ENCODE measurements around the gene METTL18.

The METTL18 gene

DNA sequence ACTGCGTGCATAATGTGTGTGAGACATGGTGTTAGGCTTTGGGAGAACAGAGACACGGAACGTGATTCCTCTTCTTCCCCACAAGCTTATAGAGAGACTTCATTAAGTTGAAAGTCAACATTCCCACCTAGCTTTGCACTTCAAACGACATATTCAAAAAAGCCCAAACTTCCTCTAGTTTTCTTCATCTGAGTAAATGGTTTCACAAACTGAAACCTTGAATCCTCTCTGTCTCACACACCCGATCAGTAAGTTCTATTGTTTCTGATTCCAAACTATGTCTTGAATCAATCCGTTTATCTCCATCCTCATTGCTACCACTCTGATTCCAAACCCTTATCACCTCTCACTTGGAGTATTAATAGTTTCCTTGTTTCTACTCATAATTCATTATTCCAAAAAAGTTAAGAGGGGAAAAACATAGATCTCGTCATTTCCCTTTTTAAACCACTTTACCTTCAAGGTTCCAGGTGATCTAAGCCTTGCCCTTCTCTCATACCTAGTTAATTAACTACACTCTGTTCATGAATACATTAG lies 1.6 kb upstream of the METTL18 start:
- H3K9ac ChIP-seq (ENCODE audit: insufficient read length), result peak overlapping the region; percentile 95
- no peaks in the 10 kb centered on the region for H3K9me3 ChIP-seq (ENCODE audit: low read depth, low read length)
- no peak for DNase-seq (ENCODE audit: low read depth, low spot score)
- peak overlapping the region; percentile 83 for H3K4me3 ChIP-seq
- TF ChIP-seq FOXP2 (optimal IDR thresholded peaks at IDR 0.05; ENCODE audit: control extremely low read depth, extremely low read length, insufficient read depth), result no peak
- no peak for TF ChIP-seq EZH2 (IDR thresholded peaks at IDR 0.05)
- no peak for TF ChIP-seq POLR2AphosphoS5 (IDR thresholded peaks at IDR 0.05; ENCODE audit: borderline replicate concordance, low read depth, low read length)
- peaks cover 10% of the 10 kb centered on the region for H3K36me3 ChIP-seq (ENCODE audit: insufficient read depth, low read length)
- H3K27ac ChIP-seq, result no peak overlapping the region

DNA sequence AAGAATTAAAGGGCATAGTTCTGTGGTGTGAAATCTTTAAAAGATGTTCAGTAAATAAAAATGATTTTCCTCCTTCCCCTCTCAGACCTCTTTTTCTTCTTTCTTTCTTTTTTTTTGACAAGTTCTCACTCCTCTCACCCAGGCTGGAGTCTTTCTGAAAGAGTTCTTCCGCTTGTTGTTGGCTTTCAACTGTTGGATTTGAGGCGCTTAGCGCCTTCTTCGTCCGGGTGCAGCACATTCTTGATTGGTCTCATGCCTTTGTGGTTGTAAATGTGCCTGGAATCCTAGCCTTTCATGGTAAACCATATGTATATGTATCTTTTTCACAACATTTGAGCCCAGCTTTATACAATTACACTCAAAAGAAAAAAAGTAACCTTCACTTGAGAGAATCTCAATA lies 980 bp upstream of the METTL18 start:
- H3K9ac ChIP-seq (ENCODE audit: insufficient read length), result peak overlapping the region; percentile 95
- H3K36me3 ChIP-seq (ENCODE audit: insufficient read depth, low read length), result peaks cover 10% of the 10 kb centered on the region
- DNase-seq (ENCODE audit: low read depth, low spot score), result no peak
- peak overlapping the region; percentile 83 for H3K4me3 ChIP-seq
- H3K27ac ChIP-seq, result no peak overlapping the region
- TF ChIP-seq EZH2 (IDR thresholded peaks at IDR 0.05) (no peak), FOXP2 (optimal IDR thresholded peaks at IDR 0.05; ENCODE audit: control extremely low read depth, extremely low read length, insufficient read depth) (no peak), POLR2AphosphoS5 (IDR thresholded peaks at IDR 0.05; ENCODE audit: borderline replicate concordance, low read depth, low read length) (no peak)
- H3K9me3 ChIP-seq (ENCODE audit: low read depth, low read length), result no peaks in the 10 kb centered on the region

- Histone ChIP-seq H3K27ac (no peak overlapping the region), H3K9me3 (ENCODE audit: low read depth, low read length) (no peaks in the 10 kb centered on the region), H3K9ac (ENCODE audit: insufficient read length) (peak overlapping the region; percentile 95), H3K4me3 (peak overlapping the region; percentile 83), H3K36me3 (ENCODE audit: insufficient read depth, low read length) (0 out of 2 replicates have a peak, but pooled peaks cover 7% of the 10 kb centered on the region)
- TF ChIP-seq POLR2AphosphoS5 (IDR thresholded peaks at IDR 0.05; ENCODE audit: borderline replicate concordance, low read depth, low read length) (no peak), EZH2 (IDR thresholded peaks at IDR 0.05) (no peak), FOXP2 (optimal IDR thresholded peaks at IDR 0.05; ENCODE audit: control extremely low read depth, extremely low read length, insufficient read depth) (no peak)
- DNase-seq (ENCODE audit: low read depth, low spot score), result no peak
These were observed 977 bp downstream of the METTL18 start for GRCh38 chr1:169793730-169794129.

DNA sequence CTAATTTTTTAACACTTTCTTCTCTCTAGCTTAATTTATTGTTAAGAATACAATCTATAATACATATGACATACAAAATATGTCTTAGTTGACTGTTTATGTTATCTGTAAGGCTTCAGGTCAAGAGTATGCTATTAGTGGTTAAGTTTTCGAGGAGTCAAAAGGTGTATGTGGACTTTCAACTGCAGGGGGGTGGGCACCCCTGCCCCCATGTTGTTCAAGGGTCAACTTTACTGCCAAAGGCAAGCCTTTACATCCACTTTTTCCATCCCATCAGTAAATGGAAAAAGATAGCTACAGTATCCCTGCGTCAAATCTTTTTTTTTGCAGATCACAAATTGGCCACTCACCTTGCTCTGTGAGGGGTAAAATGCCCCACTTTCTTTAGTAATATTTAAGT lies 6.3 kb downstream of the METTL18 start:
- Histone ChIP-seq H3K36me3 (ENCODE audit: insufficient read depth, low read length) (0 out of 2 replicates have a peak, but pooled peaks cover 7% of the 10 kb centered on the region), H3K27ac (no peak overlapping the region), H3K9ac (ENCODE audit: insufficient read length) (no peak overlapping the region), H3K9me3 (ENCODE audit: low read depth, low read length) (no peaks in the 10 kb centered on the region), H3K4me3 (no peak overlapping the region)
- DNase-seq (ENCODE audit: low read depth, low spot score), result no peak
- TF ChIP-seq EZH2 (IDR thresholded peaks at IDR 0.05) (no peak), FOXP2 (optimal IDR thresholded peaks at IDR 0.05; ENCODE audit: control extremely low read depth, extremely low read length, insufficient read depth) (no peak)

DNA sequence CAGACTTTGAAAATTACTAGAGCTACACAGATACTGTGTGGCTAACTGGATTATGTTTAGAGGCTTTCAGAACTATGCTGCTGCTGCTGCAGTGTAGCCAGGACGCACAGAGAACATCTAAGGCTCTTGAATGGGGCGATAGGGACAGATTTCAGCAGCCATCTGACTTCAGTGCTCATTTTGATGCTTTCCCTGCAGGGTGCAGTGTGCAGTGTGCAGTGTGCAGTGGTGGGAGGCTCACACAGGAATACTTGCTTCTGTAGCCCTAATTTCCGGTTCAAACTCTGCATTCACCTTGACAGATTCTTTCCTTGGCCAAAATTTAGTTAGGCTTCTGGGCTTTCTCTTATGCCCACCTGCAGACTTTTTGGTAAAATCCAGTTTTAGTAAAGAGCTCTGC lies 7.7 kb downstream of the METTL18 start:
- Histone ChIP-seq H3K9ac (ENCODE audit: insufficient read length) (no peak overlapping the region), H3K27ac (no peak overlapping the region), H3K36me3 (ENCODE audit: insufficient read depth, low read length) (no peaks in the 10 kb centered on the region), H3K9me3 (ENCODE audit: low read depth, low read length) (no peaks in the 10 kb centered on the region), H3K4me3 (no peak overlapping the region)
- TF ChIP-seq EZH2 (IDR thresholded peaks at IDR 0.05), result no peak
- TF ChIP-seq POLR2AphosphoS5 (IDR thresholded peaks at IDR 0.05; ENCODE audit: borderline replicate concordance, low read depth, low read length), result no peak
- no peak for DNase-seq (ENCODE audit: low read depth, low spot score)

GRCh38 chr1:169785267-169785666 lies 9.4 kb downstream of the METTL18 start:
- no peaks in the 10 kb centered on the region for H3K9me3 ChIP-seq (ENCODE audit: low read depth, low read length)
- TF ChIP-seq EZH2 (IDR thresholded peaks at IDR 0.05) (no peak), FOXP2 (optimal IDR thresholded peaks at IDR 0.05; ENCODE audit: control extremely low read depth, extremely low read length, insufficient read depth) (no peak), POLR2AphosphoS5 (IDR thresholded peaks at IDR 0.05; ENCODE audit: borderline replicate concordance, low read depth, low read length) (no peak)
- no peak overlapping the region for H3K4me3 ChIP-seq
- no peaks in the 10 kb centered on the region for H3K36me3 ChIP-seq (ENCODE audit: insufficient read depth, low read length)
- no peak overlapping the region for H3K27ac ChIP-seq
- no peak for DNase-seq (ENCODE audit: low read depth, low spot score)
- no peak overlapping the region for H3K9ac ChIP-seq (ENCODE audit: insufficient read length)

DNA sequence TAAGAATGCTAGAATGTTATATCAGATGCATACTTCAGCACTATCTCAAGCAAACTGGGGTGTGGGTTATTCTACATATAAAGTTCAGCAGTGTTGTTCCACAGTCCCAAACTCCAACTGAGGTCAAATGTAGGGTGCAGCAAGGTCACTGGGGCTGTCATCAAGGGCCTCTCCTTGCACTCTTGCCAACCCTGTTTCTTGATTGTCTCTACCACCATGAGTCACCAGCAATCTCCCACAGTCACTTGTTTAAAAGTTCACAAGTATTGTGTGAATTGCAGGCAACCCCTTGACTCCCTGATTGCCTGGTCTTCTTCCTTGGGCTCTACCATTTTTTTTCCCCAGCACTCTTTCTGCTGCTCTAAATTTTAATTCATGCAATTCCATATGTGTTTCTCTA lies 10.6 kb downstream of the METTL18 start:
- no peaks in the 10 kb centered on the region for H3K9me3 ChIP-seq (ENCODE audit: low read depth, low read length)
- H3K27ac ChIP-seq, result no peak overlapping the region
- no peak for DNase-seq (ENCODE audit: low read depth, low spot score)
- no peak overlapping the region for H3K4me3 ChIP-seq
- no peak overlapping the region for H3K9ac ChIP-seq (ENCODE audit: insufficient read length)
- TF ChIP-seq POLR2AphosphoS5 (IDR thresholded peaks at IDR 0.05; ENCODE audit: borderline replicate concordance, low read depth, low read length), result no peak
- TF ChIP-seq FOXP2 (optimal IDR thresholded peaks at IDR 0.05; ENCODE audit: control extremely low read depth, extremely low read length, insufficient read depth), result no peak
- TF ChIP-seq EZH2 (IDR thresholded peaks at IDR 0.05), result no peak
- no peaks in the 10 kb centered on the region for H3K36me3 ChIP-seq (ENCODE audit: insufficient read depth, low read length)

GRCh38 chr1:169782596-169782995 lies 12.1 kb downstream of the METTL18 start:
- no peak overlapping the region for H3K4me3 ChIP-seq
- TF ChIP-seq EZH2 (IDR thresholded peaks at IDR 0.05) (no peak), POLR2AphosphoS5 (IDR thresholded peaks at IDR 0.05; ENCODE audit: borderline replicate concordance, low read depth, low read length) (no peak), FOXP2 (optimal IDR thresholded peaks at IDR 0.05; ENCODE audit: control extremely low read depth, extremely low read length, insufficient read depth) (no peak)
- no peak overlapping the region for H3K27ac ChIP-seq
- no peaks in the 10 kb centered on the region for H3K36me3 ChIP-seq (ENCODE audit: insufficient read depth, low read length)
- no peaks in the 10 kb centered on the region for H3K9me3 ChIP-seq (ENCODE audit: low read depth, low read length)
- DNase-seq (ENCODE audit: low read depth, low spot score), result no peak
- no peak overlapping the region for H3K9ac ChIP-seq (ENCODE audit: insufficient read length)

- H3K9ac ChIP-seq (ENCODE audit: insufficient read length), result no peak overlapping the region
- H3K4me3 ChIP-seq, result no peak overlapping the region
- H3K36me3 ChIP-seq (ENCODE audit: insufficient read depth, low read length), result no peaks in the 10 kb centered on the region
- TF ChIP-seq POLR2AphosphoS5 (IDR thresholded peaks at IDR 0.05; ENCODE audit: borderline replicate concordance, low read depth, low read length), result no peak
- TF ChIP-seq EZH2 (IDR thresholded peaks at IDR 0.05), result no peak
- TF ChIP-seq FOXP2 (optimal IDR thresholded peaks at IDR 0.05; ENCODE audit: control extremely low read depth, extremely low read length, insufficient read depth), result no peak
- DNase-seq (ENCODE audit: low read depth, low spot score), result no peak
- no peak overlapping the region for H3K27ac ChIP-seq
- H3K9me3 ChIP-seq (ENCODE audit: low read depth, low read length), result no peaks in the 10 kb centered on the region
These were observed 14.7 kb downstream of the METTL18 start for GRCh38 chr1:169779970-169780369.

Measured in SK-N-MC (cell line).